Gastrocnemius medialis (tissue), 4 donors: ENCODE data around the gene DNM1.

Source experiments
- POLR2A ChIP-seq, 2 donors: fragments of 450-650 bp; IDR thresholded peaks; one replicate each; pipeline ENCODE4 v1.6.1; 2017; ENCODE audit warnings: antibody characterized with exemption in 2 of 2, mild to moderate bottlenecking in 2 of 2, moderate library complexity in 2 of 2
- TF ChIP-seq, protein P1 (sequence below), 5 experiments: fragments of 450-650 bp in 3 of 5; fragments of 200-600 bp in 2 of 5; sonication (generic) in 2 of 5; IDR thresholded peaks in 4 of 5; conservative IDR thresholded peaks in 1 of 5; 1 replicate in 4 of 5; 2 replicates in 1 of 5; pipeline ENCODE4 v1.5.1; 2016 to 2019; ENCODE audit warnings: antibody characterized with exemption in 5 of 5, mild to moderate bottlenecking in 3 of 5, moderate library complexity in 3 of 5

GRCh38 chr9:128304136-128304970 lies 101.2 kb downstream of the DNM1 start:
- TF ChIP-seq, protein P1, sequence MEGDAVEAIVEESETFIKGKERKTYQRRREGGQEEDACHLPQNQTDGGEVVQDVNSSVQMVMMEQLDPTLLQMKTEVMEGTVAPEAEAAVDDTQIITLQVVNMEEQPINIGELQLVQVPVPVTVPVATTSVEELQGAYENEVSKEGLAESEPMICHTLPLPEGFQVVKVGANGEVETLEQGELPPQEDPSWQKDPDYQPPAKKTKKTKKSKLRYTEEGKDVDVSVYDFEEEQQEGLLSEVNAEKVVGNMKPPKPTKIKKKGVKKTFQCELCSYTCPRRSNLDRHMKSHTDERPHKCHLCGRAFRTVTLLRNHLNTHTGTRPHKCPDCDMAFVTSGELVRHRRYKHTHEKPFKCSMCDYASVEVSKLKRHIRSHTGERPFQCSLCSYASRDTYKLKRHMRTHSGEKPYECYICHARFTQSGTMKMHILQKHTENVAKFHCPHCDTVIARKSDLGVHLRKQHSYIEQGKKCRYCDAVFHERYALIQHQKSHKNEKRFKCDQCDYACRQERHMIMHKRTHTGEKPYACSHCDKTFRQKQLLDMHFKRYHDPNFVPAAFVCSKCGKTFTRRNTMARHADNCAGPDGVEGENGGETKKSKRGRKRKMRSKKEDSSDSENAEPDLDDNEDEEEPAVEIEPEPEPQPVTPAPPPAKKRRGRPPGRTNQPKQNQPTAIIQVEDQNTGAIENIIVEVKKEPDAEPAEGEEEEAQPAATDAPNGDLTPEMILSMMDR (IDR thresholded peaks at IDR 0.05 in 4 of 5, conservative IDR thresholded peaks at IDR 0.05 in 1 of 5): no peak
- TF ChIP-seq POLR2A (IDR thresholded peaks at IDR 0.05): no peak
